Muscle of leg (tissue), 11 donors: ENCODE data around the gene CDC23. TPM values are rescaled to one million over a fixed set of nuclear protein-coding genes. Genes with fewer than 3 reads are reported as not detected.

Experiments used
- DNase-seq: peaks from one replicate; pipeline ENCODE4 v3.0.0; 2013
- H3K27ac ChIP-seq: one replicate; pipeline ENCODE4 v1.5.1; 2013; ENCODE audit warnings: mild to moderate bottlenecking, low read length, control low read depth
- H3K27me3 ChIP-seq: one replicate; pipeline ENCODE4 v1.6.1; 2013; ENCODE audit warnings: low read length; ENCODE audit not compliant: control insufficient read depth, insufficient read depth
- H3K36me3 ChIP-seq: one replicate; pipeline ENCODE4 v1.6.1; 2013; ENCODE audit warnings: low read length; ENCODE audit not compliant: control insufficient read depth, insufficient read depth
- H3K4me1 ChIP-seq: one replicate; pipeline ENCODE4 v1.6.1; 2013; ENCODE audit warnings: low read length; ENCODE audit not compliant: control insufficient read depth, insufficient read depth
- H3K4me3 ChIP-seq: one replicate; pipeline ENCODE4 v1.5.1; 2013; ENCODE audit warnings: low read length, control low read depth
- H3K9me3 ChIP-seq: replicated peaks from 2 replicates; pipeline ENCODE4 v1.6.1; 2013; ENCODE audit warnings: low read depth, low read length; ENCODE audit not compliant: control insufficient read depth
- WGBS: methylation state at CpG from one replicate; pipeline ENCODE4 v1.1.5; 2013; ENCODE audit warnings: missing lambda C conversion rate; ENCODE audit not compliant: insufficient coverage; 5-methylcytosine and 5-hydroxymethylcytosine counted together
- polyA plus RNA-seq, 8 donors: library from polyadenylated mRNA; unstranded; fragments of 120-200 nt; gene quantifications; one replicate each; pipeline versions ENCODE4 v1.2.1 to v1.2.3, GENCODE V29; 2013; ENCODE audit warnings: inconsistent platforms in 1 of 8, low replicate concordance in 1 of 8; ENCODE audit not compliant: insufficient read length in 8 of 8, insufficient read depth in 1 of 8
- total RNA-seq: library from RNA; stranded (reverse); fragments of 120-200 nt; gene quantifications from one replicate; pipeline ENCODE4 v1.2.4, GENCODE V29; 2013

The CDC23 gene
- total and polyA plus RNA-seq, 9 donors = 31.1 to 37.6 (median 34.4) TPM

- H3K4me3 ChIP-seq = no peak overlapping the region
- no peaks in the 10 kb centered on the region for H3K9me3 ChIP-seq
- H3K36me3 ChIP-seq = no peaks in the 10 kb centered on the region
- DNase-seq = peak; percentile 19
- peaks cover 8% of the 10 kb centered on the region for H3K4me1 ChIP-seq
- peaks cover 32% of the 10 kb centered on the region for H3K27me3 ChIP-seq
- H3K27ac ChIP-seq = no peak overlapping the region
- 67% methylated on average over 1 of the region's 2 CpGs for WGBS
Measured at GRCh38 chr5:138243794-138244193, 30.7 kb upstream of the CDC23 start.

GRCh38 chr5:138241688-138242571 is 28.8 kb upstream of the CDC23 start:
- Histone ChIP-seq H3K27ac (no peak overlapping the region), H3K4me3 (peak overlapping the region; percentile 41), H3K27me3 (peaks cover 32% of the 10 kb centered on the region), H3K4me1 (peaks cover 8% of the 10 kb centered on the region), H3K36me3 (no peaks in the 10 kb centered on the region), H3K9me3 (no peaks in the 10 kb centered on the region)
- 1% methylated on average over 42 of the region's 67 CpGs for WGBS
- DNase-seq = peak; percentile 36

- H3K27me3 ChIP-seq = peaks cover 32% of the 10 kb centered on the region
- WGBS = no CpG with 5 or more reads among the region's 3 CpGs
Measured at GRCh38 chr5:138240650-138241385, 27.7 kb upstream of the CDC23 start.

GRCh38 chr5:138238034-138238433 is 24.9 kb upstream of the CDC23 start:
- H3K4me3 ChIP-seq = no peak overlapping the region
- no peak overlapping the region for H3K27ac ChIP-seq
- H3K27me3 ChIP-seq = peaks cover 25% of the 10 kb centered on the region
- WGBS = no CpG with 5 or more reads among the region's 1 CpG
- DNase-seq = no peak
- peaks cover 8% of the 10 kb centered on the region for H3K4me1 ChIP-seq
- no peaks in the 10 kb centered on the region for H3K9me3 ChIP-seq
- no peaks in the 10 kb centered on the region for H3K36me3 ChIP-seq

More at GRCh38 chr5:138240650-138241385, 27.7 kb upstream of the CDC23 start:
- Histone ChIP-seq H3K27ac (no peak overlapping the region), H3K4me3 (no peak overlapping the region), H3K4me1 (peaks cover 8% of the 10 kb centered on the region), H3K36me3 (no peaks in the 10 kb centered on the region), H3K9me3 (no peaks in the 10 kb centered on the region)
- no peak for DNase-seq

- Histone ChIP-seq H3K9me3 (no peaks in the 10 kb centered on the region), H3K27ac (no peak overlapping the region), H3K36me3 (no peaks in the 10 kb centered on the region), H3K4me3 (no peak overlapping the region), H3K27me3 (peaks cover 5% of the 10 kb centered on the region), H3K4me1 (no peaks in the 10 kb centered on the region)
- DNase-seq = no peak
- WGBS = no CpG with 5 or more reads among the region's 2 CpGs
Measured at GRCh38 chr5:138234651-138235050, 21.5 kb upstream of the CDC23 start.

- Histone ChIP-seq H3K4me3 (no peak overlapping the region), H3K36me3 (no peaks in the 10 kb centered on the region), H3K9me3 (no peaks in the 10 kb centered on the region), H3K27ac (no peak overlapping the region), H3K4me1 (no peaks in the 10 kb centered on the region), H3K27me3 (no peaks in the 10 kb centered on the region)
- WGBS = 67% methylated on average over 1 of the region's 2 CpGs
- no peak for DNase-seq
Measured at GRCh38 chr5:138233280-138233679, 20.2 kb upstream of the CDC23 start.

GRCh38 chr5:138230981-138231589 is 18.0 kb upstream of the CDC23 start:
- Histone ChIP-seq H3K9me3 (peaks cover 2% of the 10 kb centered on the region), H3K36me3 (no peaks in the 10 kb centered on the region), H3K4me3 (no peak overlapping the region), H3K27ac (no peak overlapping the region), H3K27me3 (no peaks in the 10 kb centered on the region), H3K4me1 (no peaks in the 10 kb centered on the region)
- 58% methylated on average over 6 of the region's 7 CpGs for WGBS
- peak; percentile 35 for DNase-seq

GRCh38 chr5:138230261-138230660 is 17.1 kb upstream of the CDC23 start:
- Histone ChIP-seq H3K4me1 (no peaks in the 10 kb centered on the region), H3K27me3 (no peaks in the 10 kb centered on the region), H3K36me3 (no peaks in the 10 kb centered on the region), H3K4me3 (no peak overlapping the region), H3K9me3 (peaks cover 2% of the 10 kb centered on the region), H3K27ac (no peak overlapping the region)
- no peak for DNase-seq

DNA sequence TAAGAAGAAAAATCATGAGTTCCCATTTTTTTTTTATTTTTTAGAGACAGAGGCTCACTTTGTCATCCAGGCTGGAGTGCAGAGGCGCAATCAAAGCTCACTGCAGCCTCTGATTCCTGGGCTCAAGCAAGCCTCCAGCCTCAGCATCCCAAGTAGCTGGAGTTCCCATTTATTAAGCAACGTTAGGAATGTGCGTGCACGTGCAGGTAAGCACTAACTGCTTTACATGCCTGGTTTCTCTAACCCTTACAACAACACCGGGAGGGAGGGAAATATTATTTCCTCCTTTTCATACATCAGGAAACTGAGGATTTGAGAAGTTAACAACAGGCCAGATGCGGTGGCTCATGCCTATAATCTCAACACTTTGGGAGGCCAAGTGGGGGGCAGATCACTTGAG is 16.3 kb upstream of the CDC23 start:
- 68% methylated on average over 2 of the region's 6 CpGs for WGBS

DNA sequence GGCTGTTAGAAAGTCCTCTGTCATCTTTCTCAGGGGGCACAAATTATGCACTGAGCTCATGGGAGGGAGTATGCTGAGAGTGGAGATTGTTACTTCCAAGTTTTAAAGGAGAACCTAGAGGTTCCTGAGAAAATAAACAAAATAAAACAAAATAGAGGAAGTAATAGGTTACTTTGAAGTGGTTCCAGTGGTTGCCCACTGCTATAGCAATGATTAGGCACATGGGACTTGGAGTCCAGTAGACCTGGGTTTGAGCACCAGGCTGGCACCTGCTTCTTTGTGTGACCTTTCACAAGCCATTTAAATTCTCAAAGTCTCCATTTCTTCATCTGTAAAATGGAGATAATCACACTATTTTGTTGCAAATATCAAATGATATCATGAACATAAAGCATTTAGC is 13.8 kb upstream of the CDC23 start:
- H3K27ac ChIP-seq = no peak overlapping the region
- H3K4me1 ChIP-seq = no peaks in the 10 kb centered on the region
- peaks cover 2% of the 10 kb centered on the region for H3K9me3 ChIP-seq
- DNase-seq = no peak
- peaks cover 4% of the 10 kb centered on the region for H3K27me3 ChIP-seq
- H3K36me3 ChIP-seq = no peaks in the 10 kb centered on the region
- H3K4me3 ChIP-seq = no peak overlapping the region

More for the DNA sequence above, 16.3 kb upstream of the CDC23 start:
- H3K27ac ChIP-seq = no peak overlapping the region
- H3K4me1 ChIP-seq = no peaks in the 10 kb centered on the region
- peaks cover 2% of the 10 kb centered on the region for H3K9me3 ChIP-seq
- no peak for DNase-seq
- H3K36me3 ChIP-seq = no peaks in the 10 kb centered on the region
- no peak overlapping the region for H3K4me3 ChIP-seq
- no peaks in the 10 kb centered on the region for H3K27me3 ChIP-seq
